HG03575 (cell line): ENCODE measurements around the gene DPP6.
A peak's percentile ranks its signal among the peaks of the same experiment; 100 is the strongest.

Experiments
- ATAC-seq: cut with Tn5 transposase; IDR thresholded peaks from one replicate; pipeline ENCODE4 v1.9.1; 2021; ENCODE audit not compliant: unreplicated experiment, insufficient number of reproducible peaks, low FRiP score; ENCODE audit errors: extremely low read depth

Gene DPP6

GRCh38 chr7:154783281-154783909, 731.2 kb downstream of the DPP6 start:
- ATAC-seq, result no peak

- ATAC-seq, result no peak
Observed at GRCh38 chr7:154785898-154786297, 733.7 kb downstream of the DPP6 start.

- ATAC-seq, result no peak
Observed at GRCh38 chr7:154789404-154789803, 737.2 kb downstream of the DPP6 start.

- ATAC-seq, result no peak
Observed at GRCh38 chr7:154791611-154792010, 739.4 kb downstream of the DPP6 start.

- ATAC-seq, result no peak
Observed at GRCh38 chr7:154792436-154793055, 740.3 kb downstream of the DPP6 start.

GRCh38 chr7:154794147-154794780, 742.1 kb downstream of the DPP6 start:
- ATAC-seq, result no peak

- ATAC-seq, result no peak
Observed at GRCh38 chr7:154795014-154795413, 742.8 kb downstream of the DPP6 start.

- no peak for ATAC-seq
Observed at GRCh38 chr7:154795437-154795836, 743.2 kb downstream of the DPP6 start.

- no peak for ATAC-seq
Observed at GRCh38 chr7:154804449-154804848, 752.3 kb downstream of the DPP6 start.

- no peak for ATAC-seq
Observed at GRCh38 chr7:154812027-154812426, 759.8 kb downstream of the DPP6 start.

- no peak for ATAC-seq
Observed at GRCh38 chr7:154817224-154817896, 765.2 kb downstream of the DPP6 start.

- ATAC-seq, result no peak
Observed at GRCh38 chr7:154827007-154827406, 774.8 kb downstream of the DPP6 start.

- ATAC-seq, result no peak
Observed at GRCh38 chr7:154832557-154833138, 780.5 kb downstream of the DPP6 start.

- ATAC-seq, result no peak
Observed at GRCh38 chr7:154836021-154836448, 783.8 kb downstream of the DPP6 start.

- ATAC-seq, result no peak
Observed at GRCh38 chr7:154837087-154837486, 784.9 kb downstream of the DPP6 start.

- ATAC-seq, result peak; percentile 95
Observed at GRCh38 chr7:154837622-154838021, 785.4 kb downstream of the DPP6 start.

- no peak for ATAC-seq
Observed at GRCh38 chr7:154840086-154840485, 787.9 kb downstream of the DPP6 start.

- ATAC-seq, result no peak
Observed at GRCh38 chr7:154841731-154842331, 789.6 kb downstream of the DPP6 start.

GRCh38 chr7:154842591-154842990, 790.4 kb downstream of the DPP6 start:
- no peak for ATAC-seq
